Erythroblast (primary cell): ENCODE data around the gene FBXO11.

Experiments used
- GATA1 ChIP-seq: IDR thresholded peaks from 2 replicates; pipeline ENCODE4 v1.6.1; 2011; ENCODE audit warnings: low read depth, mild to moderate bottlenecking, control low read depth, low read length, moderate library complexity
- POLR2A ChIP-seq: IDR thresholded peaks from 2 replicates; pipeline ENCODE4 v1.6.1; 2011; ENCODE audit warnings: mild to moderate bottlenecking, low read length

DNA sequence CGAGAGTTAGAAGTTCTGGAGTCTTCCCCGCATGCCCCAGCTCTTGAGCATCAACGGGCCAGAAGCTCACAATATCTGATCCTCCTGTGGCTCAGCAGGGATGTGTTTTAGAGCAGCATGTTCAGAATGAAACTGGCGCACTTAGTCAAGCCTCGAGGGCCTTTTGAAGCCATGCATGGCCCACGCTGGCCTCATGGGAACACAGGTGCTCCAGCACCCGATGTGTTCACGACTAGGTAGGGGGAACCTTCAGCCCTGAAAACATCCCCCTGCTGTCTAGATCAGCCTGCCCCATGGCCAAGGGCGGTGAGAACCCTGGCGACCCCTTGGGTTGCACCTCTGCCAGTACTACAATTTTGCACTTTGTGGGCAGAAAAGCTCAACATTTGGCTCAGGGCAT lies 90.5 kb downstream of the FBXO11 start:
- TF ChIP-seq POLR2A, result no peak
- TF ChIP-seq GATA1, result no peak
